ENCODE data around the gene CHST3. TPM values are rescaled to one million over a fixed set of nuclear protein-coding genes. Genes with fewer than 3 reads are reported as not detected.

The CHST3 gene
- total and polyA plus RNA-seq, 10 of the 15 experiments (the other 5 are each of a cell fraction or from before 2014, with no cell fraction given): 0.03 to 0.50 (median 0.05) TPM; not detected in 2

GRCh38 chr10:72011976-72012512, 47.8 kb downstream of the CHST3 start:
- H3K27ac ChIP-seq (ENCODE audit: control insufficient read depth, insufficient read depth): no peak overlapping the region
- no peaks in the 10 kb centered on the region for H3K4me1 ChIP-seq (ENCODE audit: control insufficient read depth, insufficient read depth, low read length)
- no peak for FAIRE-seq
- no peak overlapping the region for H3K4me3 ChIP-seq
- H3K9ac ChIP-seq (ENCODE audit: control insufficient read depth, insufficient read depth, low read length): no peak overlapping the region
- H2AFZ ChIP-seq (ENCODE audit: control insufficient read depth, low read depth, low read length): no peak overlapping the region
- no peaks in the 10 kb centered on the region; a peak in 1 of 4 replicates for H3K36me3 ChIP-seq (ENCODE audit: control insufficient read depth in 2 of 2, insufficient read depth in 2 of 2, low read length in 1 of 2)
- no peaks in the 10 kb centered on the region; the same call in 1 of the 2 replicates for H4K20me1 ChIP-seq (ENCODE audit: control insufficient read depth, insufficient read depth)
- RAD21 ChIA-PET (ENCODE audit: unreplicated experiment): no interaction called here
- no peak for TF ChIP-seq WRNIP1 (IDR thresholded peaks at IDR 0.05; ENCODE audit: borderline replicate concordance, low read depth, low read length)
- TF ChIP-seq HDGF (IDR thresholded peaks at IDR 0.05): no peak
- TF ChIP-seq KAT2A (conservative IDR thresholded peaks at IDR 0.05; ENCODE audit: control insufficient read depth, low read depth, low read length): no peak
- TF ChIP-seq BRCA1 (IDR thresholded peaks at IDR 0.05; ENCODE audit: low read depth, low read length): no peak
- no peak for TF ChIP-seq CHD2 (IDR thresholded peaks at IDR 0.05; ENCODE audit: borderline replicate concordance, low read depth, low read length)
- no peak for TF ChIP-seq BACH1 (IDR thresholded peaks at IDR 0.05; ENCODE audit: borderline replicate concordance)
- TF ChIP-seq PBX3 (IDR thresholded peaks at IDR 0.05; ENCODE audit: insufficient replicate concordance, low read depth, low read length): no peak
- TF ChIP-seq NFYA (IDR thresholded peaks at IDR 0.05; ENCODE audit: borderline replicate concordance, low read depth, low read length): no peak
- no peak for TF ChIP-seq ZNF217 (IDR thresholded peaks at IDR 0.05)
- no peak for TF ChIP-seq CHD1 (IDR thresholded peaks at IDR 0.05; ENCODE audit: low read depth, low read length)
- TF ChIP-seq TCF12 (IDR thresholded peaks at IDR 0.05; ENCODE audit: low read depth, low read length): no peak
- TF ChIP-seq SUPT20H (IDR thresholded peaks at IDR 0.05; ENCODE audit: borderline replicate concordance, control insufficient read depth, low read depth, low read length): no peak
- no peak for TF ChIP-seq HDAC6 (IDR thresholded peaks at IDR 0.05; ENCODE audit: unreplicated experiment)
- TF ChIP-seq CHD4 (IDR thresholded peaks at IDR 0.05): no peak
- TF ChIP-seq BCLAF1 (IDR thresholded peaks at IDR 0.05): no peak
- no peak for TF ChIP-seq MLLT1 (IDR thresholded peaks at IDR 0.05)
- TF ChIP-seq BMI1 (IDR thresholded peaks at IDR 0.05; ENCODE audit: borderline replicate concordance): no peak
- no peak for TF ChIP-seq IRF5 (IDR thresholded peaks at IDR 0.05; ENCODE audit: borderline replicate concordance)
- H3K9me3 ChIP-seq (replicated peaks; ENCODE audit: control insufficient read depth, insufficient read depth, low read length): no peaks in the 10 kb centered on the region
- DNase-seq (ENCODE audit: low read depth, low spot score): no peak
- intact Hi-C loops (cut with micrococcal nuclease; ENCODE audit: unreplicated experiment): no loop called here
- CTCF ChIA-PET: interaction anchor here (1.1 kb wide), 1 partner anchor 37 kb away, joined by 4 read pairs; no protein-coding TSS in a partner anchor
- no TSS peak for BruUV-seq (replicated peaks)
- ATAC-seq: no peak
- no peak overlapping the region for H3K4me2 ChIP-seq (ENCODE audit: control insufficient read depth, insufficient read depth)
- no peaks in the 10 kb centered on the region for H3K27me3 ChIP-seq (replicated peaks in 1 of 2; ENCODE audit: control insufficient read depth in 2 of 2, insufficient read depth in 2 of 2, low read length in 1 of 2)
- 40% methylated on average over 7 of the region's 7 CpGs for WGBS (ENCODE audit: insufficient coverage, insufficient replicate concordance, low lambda C conversion rate, missing lambda C conversion rate)
- SMC1A ChIA-PET (ENCODE audit: uncharacterized antibody, unreplicated experiment): no interaction called here
- POLR2A ChIA-PET: no interaction called here
- in situ Hi-C loops (cut with MboI): no loop called here
- no peaks in the 10 kb centered on the region for H3K79me2 ChIP-seq (ENCODE audit: control insufficient read depth, insufficient read depth, low read length)

Data from GM12878 (cell line).